HEK293T (cell line): ENCODE measurements around the gene IMPDH1.

Experiments
- CTCF ChIA-PET: fragments of 350-600 bp; formaldehyde crosslinking; extraction: SDS; loops from one replicate; lab custom pipeline; 2021; ENCODE audit warnings: antibody characterized with exemption, inconsistent platforms; lab: Yijun Ruan, JAX
- POLR2A ChIA-PET: fragments of 350-600 bp; formaldehyde crosslinking; extraction: SDS; loops from one replicate; lab custom pipeline; 2020; ENCODE audit warnings: antibody characterized with exemption, inconsistent platforms; lab: Yijun Ruan, JAX
- DNase-seq: peaks from one replicate; pipeline ENCODE4 v3.0.0; 2012; ENCODE audit warnings: mixed read lengths; ENCODE audit errors: extremely low spot score
- ARNT ChIP-seq: fragments of 450-650 bp; IDR thresholded peaks from 2 replicates; pipeline ENCODE4 v1.6.1; 2017; ENCODE audit warnings: mild to moderate bottlenecking
- BHLHE40 ChIP-seq: fragments of 450-650 bp; IDR thresholded peaks from 2 replicates; pipeline ENCODE4 v1.6.1; 2016; ENCODE audit warnings: mild to moderate bottlenecking, moderate library complexity, borderline replicate concordance
- CTBP1 ChIP-seq: fragments of 450-650 bp; IDR thresholded peaks from 2 replicates; pipeline ENCODE4 v1.6.1; 2016; ENCODE audit warnings: borderline replicate concordance
- ELF4 ChIP-seq: fragments of 450-650 bp; IDR thresholded peaks from 2 replicates; pipeline ENCODE4 v1.6.1; 2017; ENCODE audit warnings: antibody characterized with exemption
- FOXA1 ChIP-seq: fragments of 450-650 bp; IDR thresholded peaks from 2 replicates; pipeline ENCODE4 v1.6.1; 2016; ENCODE audit warnings: mild to moderate bottlenecking
- FOXK2 ChIP-seq: fragments of 450-650 bp; IDR thresholded peaks from 2 replicates; pipeline ENCODE4 v1.6.1; 2016; ENCODE audit warnings: mild to moderate bottlenecking
- FOXM1 ChIP-seq: fragments of 450-650 bp; IDR thresholded peaks from 2 replicates; pipeline ENCODE4 v1.6.1; 2017; ENCODE audit warnings: mild to moderate bottlenecking, borderline replicate concordance
- HDGF ChIP-seq: fragments of 450-650 bp; IDR thresholded peaks from 2 replicates; pipeline ENCODE4 v1.6.1; 2017; ENCODE audit warnings: antibody characterized with exemption, borderline replicate concordance
- L3MBTL2 ChIP-seq: fragments of 450-650 bp; conservative IDR thresholded peaks from 2 replicates; pipeline ENCODE4 v1.6.1; 2016; ENCODE audit warnings: mild to moderate bottlenecking
- LEF1 ChIP-seq: fragments of 450-650 bp; IDR thresholded peaks from 2 replicates; pipeline ENCODE4 v1.6.1; 2017; ENCODE audit warnings: mild to moderate bottlenecking, borderline replicate concordance
- NFRKB ChIP-seq: fragments of 450-650 bp; IDR thresholded peaks from 2 replicates; pipeline ENCODE4 v1.6.1; 2016; ENCODE audit warnings: mild to moderate bottlenecking, moderate library complexity
- PKNOX1 ChIP-seq: fragments of 450-650 bp; IDR thresholded peaks from 2 replicates; pipeline ENCODE4 v1.6.1; 2016
- SP1 ChIP-seq: fragments of 450-650 bp; IDR thresholded peaks from 2 replicates; pipeline ENCODE4 v1.6.1; 2017
- SUZ12 ChIP-seq: fragments of 450-650 bp; IDR thresholded peaks from 2 replicates; pipeline ENCODE4 v1.6.1; 2016; ENCODE audit warnings: mild to moderate bottlenecking
- TARDBP ChIP-seq: fragments of 450-650 bp; IDR thresholded peaks from 2 replicates; pipeline ENCODE4 v1.6.1; 2016
- ZNF384 ChIP-seq: fragments of 450-650 bp; IDR thresholded peaks from 2 replicates; pipeline ENCODE4 v1.6.1; 2016

The IMPDH1 gene

GRCh38 chr7:128361411-128362379 lies 48.1 kb downstream of the IMPDH1 start, which contains the start of gene PRRT4:
PRRT4 (minus strand) TSS chr7:128361690.
- ChIA-PET POLR2A (interaction anchor here (1.3 kb wide), 1 partner anchor 33 kb away, joined by 3 read pairs; no protein-coding TSS in a partner anchor), CTCF (interaction anchor here (0.7 to 1.0 kb wide), 3 partner anchors 13 to 20 kb away, joined by 4 to 5 read pairs (median 4); no protein-coding TSS in a partner anchor)
- DNase-seq, result peak; percentile 72
- TF ChIP-seq ZNF384, result no peak
- TF ChIP-seq HDGF, result no peak
- TF ChIP-seq ARNT, result no peak
- no peak for TF ChIP-seq FOXK2
- TF ChIP-seq PKNOX1, result peak; percentile 93
- TF ChIP-seq FOXA1, result no peak

- no peak for TF ChIP-seq ZNF384
- TF ChIP-seq BHLHE40, result no peak
- TF ChIP-seq ARNT, result no peak
- TF ChIP-seq NFRKB, result no peak
- TF ChIP-seq SP1, result no peak
- TF ChIP-seq FOXM1, result no peak
- no peak for TF ChIP-seq HDGF
- TF ChIP-seq PKNOX1, result no peak
- no peak for TF ChIP-seq FOXK2
- no peak for TF ChIP-seq ELF4
- no peak for TF ChIP-seq LEF1
- no peak for TF ChIP-seq FOXA1
- no peak for TF ChIP-seq SUZ12
- TF ChIP-seq TARDBP, result no peak
- TF ChIP-seq CTBP1, result no peak
- ChIA-PET POLR2A (interaction anchor here (1.0 to 1.3 kb wide), 2 partner anchors 17 to 32 kb away, joined by 3 to 4 read pairs; partner anchors contain the start of gene RBM28), CTCF (interaction anchor here (0.6 to 1.0 kb wide), 2 partner anchors 13 to 32 kb away, joined by 3 to 4 read pairs; no protein-coding TSS in a partner anchor)
- DNase-seq, result no peak
These were observed 49.5 kb downstream of the IMPDH1 start for GRCh38 chr7:128360359-128360678.

- no peak for DNase-seq
- no peak for TF ChIP-seq PKNOX1
- CTCF ChIA-PET, result no interaction called here
- POLR2A ChIA-PET, result interaction anchor here (1.0 to 1.3 kb wide), 2 partner anchors 16 to 32 kb away, joined by 3 to 4 read pairs; partner anchors contain the start of gene RBM28
These were observed 49.8 kb downstream of the IMPDH1 start for GRCh38 chr7:128359939-128360338.

GRCh38 chr7:128359336-128359735 lies 50.4 kb downstream of the IMPDH1 start:
- ChIA-PET CTCF (interaction anchor here (1.0 to 1.8 kb wide), 2 partner anchors 12 to 15 kb away, joined by 3 to 6 read pairs; partner anchors contain the start of gene RBM28), POLR2A (no interaction called here)
- no peak for DNase-seq
- TF ChIP-seq TARDBP (no peak), ARNT (no peak), LEF1 (no peak), BHLHE40 (no peak), NFRKB (no peak), FOXK2 (no peak), FOXA1 (no peak), SUZ12 (no peak), ELF4 (no peak), ZNF384 (no peak), HDGF (no peak), L3MBTL2 (no peak), PKNOX1 (no peak), CTBP1 (no peak), FOXM1 (no peak), SP1 (no peak)

GRCh38 chr7:128358233-128358632 lies 51.5 kb downstream of the IMPDH1 start:
- POLR2A ChIA-PET, result interaction anchor here (1.4 kb wide), 1 partner anchor 118 kb away, joined by 3 read pairs; the partner anchor contains the start of gene METTL2B

More at GRCh38 chr7:128358233-128358632, 51.5 kb downstream of the IMPDH1 start:
- CTCF ChIA-PET, result interaction anchor here (0.9 to 1.8 kb wide), 3 partner anchors 14 to 69 kb away, joined by 3 to 10 read pairs (median 6); partner anchors contain the start of gene RBM28
- no peak for DNase-seq
- TF ChIP-seq TARDBP (no peak), FOXM1 (no peak), ARNT (no peak), LEF1 (no peak)
